ENCODE results near the gene JAK1.

DNA sequence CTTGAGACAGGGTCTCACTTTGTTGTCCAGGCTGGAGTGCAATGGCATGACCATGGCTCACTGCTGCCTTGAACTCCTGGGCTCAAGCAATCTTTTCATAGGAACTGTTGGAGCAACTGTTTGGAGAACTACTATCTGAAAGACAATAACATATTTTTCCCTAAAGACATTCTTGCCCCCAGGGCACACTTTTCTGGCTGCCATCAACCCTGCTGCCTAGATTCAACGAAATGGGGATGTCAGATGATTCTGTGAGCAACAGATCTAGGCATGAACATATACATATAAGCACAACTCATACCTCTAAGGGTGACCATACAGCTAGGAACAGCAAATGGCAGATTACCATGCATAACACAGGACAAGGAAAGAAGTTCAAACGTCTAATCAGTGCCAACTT, 27.4 kb downstream of the JAK1 start:
- no peak for TF ChIP-seq TCF12 (IDR thresholded peaks at IDR 0.05; ENCODE audit: low read depth)
- TF ChIP-seq RAD21 (IDR thresholded peaks at IDR 0.05; ENCODE audit: low read depth): no peak
- no peak for TF ChIP-seq REST (IDR thresholded peaks at IDR 0.05; ENCODE audit: low read depth)
- no peak for TF ChIP-seq TAF1 (IDR thresholded peaks at IDR 0.05; ENCODE audit: low read depth)
- no peak for TF ChIP-seq EP300 (IDR thresholded peaks at IDR 0.05; ENCODE audit: borderline replicate concordance)
- no peak for TF ChIP-seq CREB1 (IDR thresholded peaks at IDR 0.05; ENCODE audit: low read depth)
- no peak for TF ChIP-seq FOXM1 (IDR thresholded peaks at IDR 0.05; ENCODE audit: borderline replicate concordance, low read depth)
- no peak for TF ChIP-seq ZBTB7A (IDR thresholded peaks at IDR 0.05; ENCODE audit: low read depth)

All from Ishikawa (cell line).